GM12872 (cell line): ENCODE data around the gene EBI3.

Source experiments
- CTCF ChIP-seq: IDR thresholded peaks from 3 replicates; pipeline ENCODE4 v1.5.1; 2011; ENCODE audit warnings: low read depth, mild to moderate bottlenecking, low read length, moderate library complexity; ENCODE audit not compliant: insufficient read depth

EBI3 gene

GRCh38 chr19:4197625-4198466, 31.5 kb upstream of the EBI3 start:
- TF ChIP-seq CTCF = no peak

- no peak for TF ChIP-seq CTCF
These were observed 30.7 kb upstream of the EBI3 start for GRCh38 chr19:4198467-4199126.

- no peak for TF ChIP-seq CTCF
These were observed 29.5 kb upstream of the EBI3 start for GRCh38 chr19:4199699-4200293.

- no peak for TF ChIP-seq CTCF
These were observed 28.3 kb upstream of the EBI3 start for GRCh38 chr19:4200940-4201542.

GRCh38 chr19:4201798-4202197, 27.5 kb upstream of the EBI3 start:
- no peak for TF ChIP-seq CTCF

- TF ChIP-seq CTCF = peak; percentile 56
These were observed 22.4 kb upstream of the EBI3 start for GRCh38 chr19:4206818-4207484.
